ENCODE results near the gene CLBA1.
"Not testable (repeated sequence)": the region's sequence is repeated elsewhere in the genome, so short reads cannot be mapped to it uniquely, and the experiment has no call there.

DNA sequence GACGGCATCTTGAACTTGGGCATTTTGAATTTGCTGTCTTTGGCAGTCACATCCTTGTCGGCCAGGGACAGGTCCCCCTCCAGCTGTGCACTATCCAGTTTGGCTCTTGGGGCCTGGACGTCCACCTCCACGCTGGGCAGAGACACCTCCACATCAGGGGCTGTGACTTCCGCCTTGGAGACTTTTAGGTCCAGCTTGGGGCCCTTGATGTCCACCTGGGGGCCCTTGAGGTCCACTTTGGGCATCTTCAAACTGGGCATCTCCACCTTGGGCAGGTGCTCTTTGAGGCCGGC is 41.6 kb upstream of the CLBA1 start:
- TF ChIP-seq ZNF23 (tag by site-specific recombination; IDR thresholded peaks at IDR 0.05; ENCODE audit: borderline replicate concordance); ZNF24 (tag by site-specific recombination; IDR thresholded peaks at IDR 0.05); ZNF549 (tag by site-specific recombination; IDR thresholded peaks at IDR 0.05); ZNF768 (tag by site-specific recombination; IDR thresholded peaks at IDR 0.05); ZFHX2 (tag by site-specific recombination; conservative IDR thresholded peaks at IDR 0.05): not testable (repeated sequence)
- TF ChIP-seq, protein P1, sequence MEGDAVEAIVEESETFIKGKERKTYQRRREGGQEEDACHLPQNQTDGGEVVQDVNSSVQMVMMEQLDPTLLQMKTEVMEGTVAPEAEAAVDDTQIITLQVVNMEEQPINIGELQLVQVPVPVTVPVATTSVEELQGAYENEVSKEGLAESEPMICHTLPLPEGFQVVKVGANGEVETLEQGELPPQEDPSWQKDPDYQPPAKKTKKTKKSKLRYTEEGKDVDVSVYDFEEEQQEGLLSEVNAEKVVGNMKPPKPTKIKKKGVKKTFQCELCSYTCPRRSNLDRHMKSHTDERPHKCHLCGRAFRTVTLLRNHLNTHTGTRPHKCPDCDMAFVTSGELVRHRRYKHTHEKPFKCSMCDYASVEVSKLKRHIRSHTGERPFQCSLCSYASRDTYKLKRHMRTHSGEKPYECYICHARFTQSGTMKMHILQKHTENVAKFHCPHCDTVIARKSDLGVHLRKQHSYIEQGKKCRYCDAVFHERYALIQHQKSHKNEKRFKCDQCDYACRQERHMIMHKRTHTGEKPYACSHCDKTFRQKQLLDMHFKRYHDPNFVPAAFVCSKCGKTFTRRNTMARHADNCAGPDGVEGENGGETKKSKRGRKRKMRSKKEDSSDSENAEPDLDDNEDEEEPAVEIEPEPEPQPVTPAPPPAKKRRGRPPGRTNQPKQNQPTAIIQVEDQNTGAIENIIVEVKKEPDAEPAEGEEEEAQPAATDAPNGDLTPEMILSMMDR (tag by site-specific recombination; IDR thresholded peaks at IDR 0.05): not testable (repeated sequence)
- TF ChIP-seq, protein P2, sequence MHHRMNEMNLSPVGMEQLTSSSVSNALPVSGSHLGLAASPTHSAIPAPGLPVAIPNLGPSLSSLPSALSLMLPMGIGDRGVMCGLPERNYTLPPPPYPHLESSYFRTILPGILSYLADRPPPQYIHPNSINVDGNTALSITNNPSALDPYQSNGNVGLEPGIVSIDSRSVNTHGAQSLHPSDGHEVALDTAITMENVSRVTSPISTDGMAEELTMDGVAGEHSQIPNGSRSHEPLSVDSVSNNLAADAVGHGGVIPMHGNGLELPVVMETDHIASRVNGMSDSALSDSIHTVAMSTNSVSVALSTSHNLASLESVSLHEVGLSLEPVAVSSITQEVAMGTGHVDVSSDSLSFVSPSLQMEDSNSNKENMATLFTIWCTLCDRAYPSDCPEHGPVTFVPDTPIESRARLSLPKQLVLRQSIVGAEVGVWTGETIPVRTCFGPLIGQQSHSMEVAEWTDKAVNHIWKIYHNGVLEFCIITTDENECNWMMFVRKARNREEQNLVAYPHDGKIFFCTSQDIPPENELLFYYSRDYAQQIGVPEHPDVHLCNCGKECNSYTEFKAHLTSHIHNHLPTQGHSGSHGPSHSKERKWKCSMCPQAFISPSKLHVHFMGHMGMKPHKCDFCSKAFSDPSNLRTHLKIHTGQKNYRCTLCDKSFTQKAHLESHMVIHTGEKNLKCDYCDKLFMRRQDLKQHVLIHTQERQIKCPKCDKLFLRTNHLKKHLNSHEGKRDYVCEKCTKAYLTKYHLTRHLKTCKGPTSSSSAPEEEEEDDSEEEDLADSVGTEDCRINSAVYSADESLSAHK (tag by site-specific recombination; IDR thresholded peaks at IDR 0.05): not testable (repeated sequence)
- TF ChIP-seq, protein P3, sequence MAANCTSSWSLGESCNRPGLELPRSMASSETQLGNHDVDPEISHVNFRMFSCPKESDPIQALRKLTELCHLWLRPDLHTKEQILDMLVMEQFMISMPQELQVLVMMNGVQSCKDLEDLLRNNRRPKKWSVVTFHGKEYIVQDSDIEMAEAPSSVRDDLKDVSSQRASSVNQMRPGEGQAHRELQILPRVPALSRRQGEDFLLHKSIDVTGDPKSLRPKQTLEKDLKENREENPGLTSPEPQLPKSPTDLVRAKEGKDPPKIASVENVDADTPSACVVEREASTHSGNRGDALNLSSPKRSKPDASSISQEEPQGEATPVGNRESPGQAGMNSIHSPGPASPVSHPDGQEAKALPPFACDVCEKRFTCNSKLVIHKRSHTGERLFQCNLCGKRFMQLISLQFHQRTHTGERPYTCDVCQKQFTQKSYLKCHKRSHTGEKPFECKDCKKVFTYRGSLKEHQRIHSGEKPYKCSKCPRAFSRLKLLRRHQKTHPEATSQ (tag by site-specific recombination; IDR thresholded peaks at IDR 0.05): not testable (repeated sequence)
- TF ChIP-seq, protein P4, sequence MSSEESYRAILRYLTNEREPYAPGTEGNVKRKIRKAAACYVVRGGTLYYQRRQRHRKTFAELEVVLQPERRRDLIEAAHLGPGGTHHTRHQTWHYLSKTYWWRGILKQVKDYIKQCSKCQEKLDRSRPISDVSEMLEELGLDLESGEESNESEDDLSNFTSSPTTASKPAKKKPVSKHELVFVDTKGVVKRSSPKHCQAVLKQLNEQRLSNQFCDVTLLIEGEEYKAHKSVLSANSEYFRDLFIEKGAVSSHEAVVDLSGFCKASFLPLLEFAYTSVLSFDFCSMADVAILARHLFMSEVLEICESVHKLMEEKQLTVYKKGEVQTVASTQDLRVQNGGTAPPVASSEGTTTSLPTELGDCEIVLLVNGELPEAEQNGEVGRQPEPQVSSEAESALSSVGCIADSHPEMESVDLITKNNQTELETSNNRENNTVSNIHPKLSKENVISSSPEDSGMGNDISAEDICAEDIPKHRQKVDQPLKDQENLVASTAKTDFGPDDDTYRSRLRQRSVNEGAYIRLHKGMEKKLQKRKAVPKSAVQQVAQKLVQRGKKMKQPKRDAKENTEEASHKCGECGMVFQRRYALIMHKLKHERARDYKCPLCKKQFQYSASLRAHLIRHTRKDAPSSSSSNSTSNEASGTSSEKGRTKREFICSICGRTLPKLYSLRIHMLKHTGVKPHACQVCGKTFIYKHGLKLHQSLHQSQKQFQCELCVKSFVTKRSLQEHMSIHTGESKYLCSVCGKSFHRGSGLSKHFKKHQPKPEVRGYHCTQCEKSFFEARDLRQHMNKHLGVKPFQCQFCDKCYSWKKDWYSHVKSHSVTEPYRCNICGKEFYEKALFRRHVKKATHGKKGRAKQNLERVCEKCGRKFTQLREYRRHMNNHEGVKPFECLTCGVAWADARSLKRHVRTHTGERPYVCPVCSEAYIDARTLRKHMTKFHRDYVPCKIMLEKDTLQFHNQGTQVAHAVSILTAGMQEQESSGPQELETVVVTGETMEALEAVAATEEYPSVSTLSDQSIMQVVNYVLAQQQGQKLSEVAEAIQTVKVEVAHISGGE (tag by site-specific recombination; conservative IDR thresholded peaks at IDR 0.05; ENCODE audit: low read depth): not testable (repeated sequence)
- TF ChIP-seq, protein P5, sequence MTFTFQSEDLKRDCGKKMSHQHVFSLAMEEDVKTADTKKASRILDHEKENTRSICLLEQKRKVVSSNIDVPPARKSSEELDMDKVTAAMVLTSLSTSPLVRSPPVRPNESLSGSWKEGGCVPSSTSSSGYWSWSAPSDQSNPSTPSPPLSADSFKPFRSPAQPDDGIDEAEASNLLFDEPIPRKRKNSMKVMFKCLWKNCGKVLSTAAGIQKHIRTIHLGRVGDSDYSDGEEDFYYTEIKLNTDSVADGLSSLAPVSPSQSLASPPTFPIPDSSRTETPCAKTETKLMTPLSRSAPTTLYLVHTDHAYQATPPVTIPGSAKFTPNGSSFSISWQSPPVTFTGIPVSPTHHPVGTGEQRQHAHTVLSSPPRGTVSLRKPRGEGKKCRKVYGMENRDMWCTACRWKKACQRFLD (tag by site-specific recombination; IDR thresholded peaks at IDR 0.05): not testable (repeated sequence)
